GM13977 (cell line): Measurements from ENCODE around the gene ERG28.
"Not testable (repeated sequence)": the region's sequence is repeated elsewhere in the genome, so short reads cannot be mapped to it uniquely, and the experiment has no call there.

ENCODE experiments used
- DNase-seq: peaks from one replicate; pipeline ENCODE4 v3.0.0; 2012; ENCODE audit warnings: low spot score
- in situ Hi-C: fragments of 300-500 bp; cut with MboI; formaldehyde crosslinking; loops from one replicate; pipeline ENCODE4 v1.12.0; 2022; ENCODE audit warnings: low sequenced_read_pairs, low pct_unique_long_range_greater_than_20kb, mixed read lengths, inconsistent platforms; ENCODE audit not compliant: unreplicated experiment
- TF ChIP-seq, protein P1 (sequence below): IDR thresholded peaks from 2 replicates; pipeline ENCODE4 v1.5.1; 2012; ENCODE audit warnings: mild to moderate bottlenecking, control low read depth; ENCODE audit not compliant: insufficient read depth; ENCODE audit errors: extremely low read depth, missing control alignments

ERG28 gene

DNA sequence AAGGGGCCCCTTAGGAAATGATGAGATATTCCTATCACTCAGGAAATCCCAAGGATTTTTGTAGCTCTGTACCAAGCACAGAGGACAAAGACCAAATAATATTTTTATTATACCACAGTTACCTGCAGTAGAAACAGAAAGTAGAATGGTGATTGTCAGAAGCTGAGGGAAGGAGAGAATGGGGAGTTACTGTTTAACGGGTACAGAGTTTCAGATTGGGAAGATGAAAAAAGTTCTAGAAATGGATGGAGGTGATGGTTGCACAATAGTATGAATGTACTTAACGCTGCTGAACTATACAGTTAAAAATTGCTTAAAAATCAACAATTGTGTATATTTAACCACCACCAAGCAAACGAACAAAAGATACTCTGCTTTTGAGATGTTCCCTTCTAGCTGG lies 58.2 kb downstream of the ERG28 start:
- TF ChIP-seq, protein P1, sequence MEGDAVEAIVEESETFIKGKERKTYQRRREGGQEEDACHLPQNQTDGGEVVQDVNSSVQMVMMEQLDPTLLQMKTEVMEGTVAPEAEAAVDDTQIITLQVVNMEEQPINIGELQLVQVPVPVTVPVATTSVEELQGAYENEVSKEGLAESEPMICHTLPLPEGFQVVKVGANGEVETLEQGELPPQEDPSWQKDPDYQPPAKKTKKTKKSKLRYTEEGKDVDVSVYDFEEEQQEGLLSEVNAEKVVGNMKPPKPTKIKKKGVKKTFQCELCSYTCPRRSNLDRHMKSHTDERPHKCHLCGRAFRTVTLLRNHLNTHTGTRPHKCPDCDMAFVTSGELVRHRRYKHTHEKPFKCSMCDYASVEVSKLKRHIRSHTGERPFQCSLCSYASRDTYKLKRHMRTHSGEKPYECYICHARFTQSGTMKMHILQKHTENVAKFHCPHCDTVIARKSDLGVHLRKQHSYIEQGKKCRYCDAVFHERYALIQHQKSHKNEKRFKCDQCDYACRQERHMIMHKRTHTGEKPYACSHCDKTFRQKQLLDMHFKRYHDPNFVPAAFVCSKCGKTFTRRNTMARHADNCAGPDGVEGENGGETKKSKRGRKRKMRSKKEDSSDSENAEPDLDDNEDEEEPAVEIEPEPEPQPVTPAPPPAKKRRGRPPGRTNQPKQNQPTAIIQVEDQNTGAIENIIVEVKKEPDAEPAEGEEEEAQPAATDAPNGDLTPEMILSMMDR = no peak
- in situ Hi-C loops = no loop called here
- DNase-seq = no peak

DNA sequence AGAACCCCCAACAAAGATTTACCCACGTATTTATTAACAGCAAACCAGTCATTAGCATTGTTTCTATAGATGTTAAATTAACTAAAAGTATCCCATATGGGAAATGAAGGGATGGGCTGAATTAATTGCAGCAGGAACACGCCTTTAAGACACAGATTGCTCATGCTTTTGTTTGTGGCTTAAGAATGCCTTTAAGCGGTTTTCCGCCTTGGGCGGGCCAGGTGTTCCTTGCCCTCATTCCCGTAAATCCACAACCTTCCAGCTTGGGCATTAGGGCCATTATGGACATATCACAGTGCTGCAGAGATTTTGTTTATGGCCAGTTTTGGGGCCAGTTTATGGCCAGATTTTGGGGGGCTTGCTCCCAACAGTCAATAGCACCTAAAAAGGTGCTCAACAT lies 59.6 kb downstream of the ERG28 start:
- in situ Hi-C loops, DNase-seq: not testable (repeated sequence)

DNA sequence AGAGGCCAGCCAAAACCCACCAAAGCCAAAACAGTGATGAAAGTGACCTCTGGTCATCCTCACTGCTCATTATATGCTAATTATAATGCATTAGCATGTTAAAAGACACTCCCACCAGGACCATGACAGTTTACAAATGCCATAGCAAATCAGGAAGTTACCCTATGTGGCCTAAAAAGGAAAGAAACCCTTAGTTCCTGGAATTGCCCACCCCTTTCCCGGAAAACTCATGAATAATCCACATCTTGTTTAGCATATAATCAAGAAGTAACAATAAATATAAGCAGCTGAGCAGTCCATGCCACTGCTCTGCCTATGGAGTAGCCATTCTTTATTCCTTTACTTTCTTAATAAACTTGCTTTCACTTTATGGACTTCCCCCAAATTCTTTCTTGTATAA lies 60.6 kb downstream of the ERG28 start:
- DNase-seq, in situ Hi-C loops: not testable (repeated sequence)
